ENCODE measurements around the gene OLFM1. TPM values are rescaled to one million over a fixed set of nuclear protein-coding genes. Genes with fewer than 3 reads are reported as not detected.
A peak's percentile ranks its signal among the peaks of the same experiment; 100 is the strongest.

Gene OLFM1
- under 1 TPM in 1 of 5 donors, not detected in 4; 0.16 TPM for total RNA-seq
- total RNA-seq (2013) = 0.24 TPM
- total RNA-seq = 0 to 0.14 (median 0) reads per million in 29 experiments

GRCh38 chr9:135087489-135087792, at the start of gene OLFM1:
Gene OLFM1 (plus strand): TSS chr9:135087668. CDS start chr9:135087990, 322 bp downstream.
- 1% methylated on average over 40 of the region's 40 CpGs for WGBS (ENCODE audit: insufficient coverage)
- POLR2A ChIA-PET = no interaction called here
- H3K9me3 Mint-ChIP-seq = peaks cover 0 to 5% (median 0%) of the 10 kb centered on the region in 3 donors
- H3K36me3 ChIP-seq (ENCODE audit: control insufficient read depth in 2 of 2, extremely low read depth in 1 of 2, insufficient read depth in 1 of 2, low read length in 1 of 2) = no peaks in the 10 kb centered on the region
- no peaks in the 10 kb centered on the region for H3K9me3 ChIP-seq
- H3K4me1 ChIP-seq (ENCODE audit: control insufficient read depth in 1 of 2, extremely low read depth in 1 of 2, insufficient read depth in 2 of 2, low read length in 2 of 2) = peaks cover 0 to 3% of the 10 kb centered on the region in 2 experiments
- DNase-seq (no peak), ATAC-seq (replicated peaks in 1 of 4) (no peak)
- H3K36me3 Mint-ChIP-seq = no peaks in the 10 kb centered on the region
- CTCF ChIA-PET = no interaction called here
- H3K4me3 ChIP-seq (ENCODE audit: control insufficient read depth in 1 of 2, extremely low read depth in 1 of 2, low read length in 1 of 2) = no peak within 1 kb of the TSS
- H3K27ac ChIP-seq (ENCODE audit: low read length) = no peak within 1 kb of the TSS
- no peak within 1 kb of the TSS for H3K27ac Mint-ChIP-seq
- peaks cover 6 to 7% (median 6%) of the 10 kb centered on the region in 3 donors for H3K4me1 Mint-ChIP-seq
- H3K27me3 Mint-ChIP-seq = peaks cover 44 to 68% of the 10 kb centered on the region in 2 donors
- peaks cover 0 to 59% of the 10 kb centered on the region in 2 experiments for H3K27me3 ChIP-seq (replicated peaks in 1 of 2; ENCODE audit: control insufficient read depth in 2 of 2, extremely low read depth in 1 of 2, insufficient read depth in 2 of 2, low read length in 1 of 2)
- peak within 1 kb of the TSS in 1 of 3 donors; percentile 62 for H3K4me3 Mint-ChIP-seq

- Mint-ChIP-seq H3K36me3 (no peaks in the 10 kb centered on the region), H3K4me3 (no peak overlapping the region), H3K4me1 (no peaks in the 10 kb centered on the region), H3K9me3 (no peaks in the 10 kb centered on the region), H3K27ac (no peak overlapping the region), H3K27me3 (peaks cover 11 to 15% of the 10 kb centered on the region in 2 donors)
- ChIA-PET CTCF (no interaction called here), POLR2A (no interaction called here)
- H3K27ac ChIP-seq (ENCODE audit: low read length) = no peak overlapping the region
- no peaks in the 10 kb centered on the region for H3K36me3 ChIP-seq (ENCODE audit: control insufficient read depth in 2 of 2, extremely low read depth in 1 of 2, insufficient read depth in 1 of 2, low read length in 1 of 2)
- no peak overlapping the region for H3K4me3 ChIP-seq (ENCODE audit: control insufficient read depth in 1 of 2, extremely low read depth in 1 of 2, low read length in 1 of 2)
- ATAC-seq (replicated peaks in 1 of 4) (no peak), DNase-seq (peak in 1 of 35 experiments; percentile 4)
- 55% methylated on average over 4 of the region's 13 CpGs for WGBS (ENCODE audit: insufficient coverage)
- peaks cover 2 to 13% of the 10 kb centered on the region in 2 experiments for H3K27me3 ChIP-seq (replicated peaks in 1 of 2; ENCODE audit: control insufficient read depth in 2 of 2, extremely low read depth in 1 of 2, insufficient read depth in 2 of 2, low read length in 1 of 2)
- H3K9me3 ChIP-seq = no peaks in the 10 kb centered on the region
- H3K4me1 ChIP-seq (ENCODE audit: control insufficient read depth in 1 of 2, extremely low read depth in 1 of 2, insufficient read depth in 2 of 2, low read length in 2 of 2) = no peaks in the 10 kb centered on the region
Measured at GRCh38 chr9:135038331-135038730, 49.1 kb upstream of the OLFM1 start.

GRCh38 chr9:135038826-135039225, 48.6 kb upstream of the OLFM1 start:
- H3K9me3 ChIP-seq = no peaks in the 10 kb centered on the region
- Mint-ChIP-seq H3K36me3 (no peaks in the 10 kb centered on the region), H3K9me3 (no peaks in the 10 kb centered on the region), H3K27me3 (peaks cover 11 to 16% of the 10 kb centered on the region in 2 donors), H3K4me1 (no peaks in the 10 kb centered on the region), H3K4me3 (no peak overlapping the region), H3K27ac (no peak overlapping the region)
- CTCF ChIA-PET = no interaction called here
- peaks cover 2 to 13% of the 10 kb centered on the region in 2 experiments for H3K27me3 ChIP-seq (replicated peaks in 1 of 2; ENCODE audit: control insufficient read depth in 2 of 2, extremely low read depth in 1 of 2, insufficient read depth in 2 of 2, low read length in 1 of 2)
- POLR2A ChIA-PET = no interaction called here
- H3K4me1 ChIP-seq (ENCODE audit: control insufficient read depth in 1 of 2, extremely low read depth in 1 of 2, insufficient read depth in 2 of 2, low read length in 2 of 2) = no peaks in the 10 kb centered on the region
- no peak for DNase-seq
- no peaks in the 10 kb centered on the region for H3K36me3 ChIP-seq (ENCODE audit: control insufficient read depth in 2 of 2, extremely low read depth in 1 of 2, insufficient read depth in 1 of 2, low read length in 1 of 2)
- 73% methylated on average over 1 of the region's 3 CpGs for WGBS (ENCODE audit: insufficient coverage)
- H3K27ac ChIP-seq (ENCODE audit: low read length) = no peak overlapping the region
- ATAC-seq (replicated peaks in 1 of 4) = no peak
- H3K4me3 ChIP-seq (ENCODE audit: control insufficient read depth in 1 of 2, extremely low read depth in 1 of 2, low read length in 1 of 2) = no peak overlapping the region

- H3K9me3 Mint-ChIP-seq = no peaks in the 10 kb centered on the region
- POLR2A ChIA-PET = no interaction called here
- no peak overlapping the region for H3K4me3 ChIP-seq (ENCODE audit: control insufficient read depth in 1 of 2, extremely low read depth in 1 of 2, low read length in 1 of 2)
- DNase-seq (peak in 1 of 35 experiments; percentile 8), ATAC-seq (replicated peaks in 1 of 4) (no peak)
- H3K36me3 Mint-ChIP-seq = no peaks in the 10 kb centered on the region
- CTCF ChIA-PET = no interaction called here
- H3K4me3 Mint-ChIP-seq = no peak overlapping the region
- H3K36me3 ChIP-seq (ENCODE audit: control insufficient read depth in 2 of 2, extremely low read depth in 1 of 2, insufficient read depth in 1 of 2, low read length in 1 of 2) = no peaks in the 10 kb centered on the region
- no peak overlapping the region for H3K27ac ChIP-seq (ENCODE audit: low read length)
- no peaks in the 10 kb centered on the region for H3K4me1 Mint-ChIP-seq
- no peaks in the 10 kb centered on the region for H3K9me3 ChIP-seq
- H3K27me3 ChIP-seq (replicated peaks in 1 of 2; ENCODE audit: control insufficient read depth in 2 of 2, extremely low read depth in 1 of 2, insufficient read depth in 2 of 2, low read length in 1 of 2) = peaks cover 2 to 13% of the 10 kb centered on the region in 2 experiments
- H3K4me1 ChIP-seq (ENCODE audit: control insufficient read depth in 1 of 2, extremely low read depth in 1 of 2, insufficient read depth in 2 of 2, low read length in 2 of 2) = no peaks in the 10 kb centered on the region
- WGBS (ENCODE audit: insufficient coverage) = 72% methylated on average over 14 of the region's 14 CpGs
- H3K27ac Mint-ChIP-seq = no peak overlapping the region
- H3K27me3 Mint-ChIP-seq = peaks cover 12 to 14% of the 10 kb centered on the region in 2 donors
Measured at GRCh38 chr9:135039266-135039870, 48.1 kb upstream of the OLFM1 start.

- Histone ChIP-seq H3K27me3 (replicated peaks in 1 of 2; ENCODE audit: control insufficient read depth in 2 of 2, extremely low read depth in 1 of 2, insufficient read depth in 2 of 2, low read length in 1 of 2) (peaks cover 2 to 15% of the 10 kb centered on the region in 2 experiments), H3K4me3 (ENCODE audit: control insufficient read depth in 1 of 2, extremely low read depth in 1 of 2, low read length in 1 of 2) (no peak overlapping the region), H3K9me3 (no peaks in the 10 kb centered on the region), H3K4me1 (ENCODE audit: control insufficient read depth in 1 of 2, extremely low read depth in 1 of 2, insufficient read depth in 2 of 2, low read length in 2 of 2) (no peaks in the 10 kb centered on the region), H3K36me3 (ENCODE audit: control insufficient read depth in 2 of 2, extremely low read depth in 1 of 2, insufficient read depth in 1 of 2, low read length in 1 of 2) (no peaks in the 10 kb centered on the region), H3K27ac (ENCODE audit: low read length) (no peak overlapping the region)
- H3K27me3 Mint-ChIP-seq = peaks cover 10 to 18% of the 10 kb centered on the region in 2 donors
- H3K9me3 Mint-ChIP-seq = no peaks in the 10 kb centered on the region
- 70% methylated on average over 5 of the region's 9 CpGs for WGBS (ENCODE audit: insufficient coverage)
- no peak overlapping the region for H3K4me3 Mint-ChIP-seq
- DNase-seq (no peak), ATAC-seq (replicated peaks in 1 of 4) (no peak)
- H3K27ac Mint-ChIP-seq = no peak overlapping the region
- no peaks in the 10 kb centered on the region for H3K4me1 Mint-ChIP-seq
- no peaks in the 10 kb centered on the region for H3K36me3 Mint-ChIP-seq
- POLR2A ChIA-PET = no interaction called here
- CTCF ChIA-PET = no interaction called here
Measured at GRCh38 chr9:135039916-135040645, 47.4 kb upstream of the OLFM1 start.

- no peaks in the 10 kb centered on the region for H3K36me3 ChIP-seq (ENCODE audit: control insufficient read depth in 2 of 2, extremely low read depth in 1 of 2, insufficient read depth in 1 of 2, low read length in 1 of 2)
- WGBS (ENCODE audit: insufficient coverage) = 61% methylated on average over 5 of the region's 16 CpGs
- H3K4me3 ChIP-seq (ENCODE audit: control insufficient read depth in 1 of 2, extremely low read depth in 1 of 2, low read length in 1 of 2) = no peak overlapping the region
- Mint-ChIP-seq H3K27ac (no peak overlapping the region), H3K27me3 (peaks cover 17 to 20% of the 10 kb centered on the region in 2 donors), H3K36me3 (no peaks in the 10 kb centered on the region), H3K4me1 (no peaks in the 10 kb centered on the region), H3K9me3 (no peaks in the 10 kb centered on the region), H3K4me3 (no peak overlapping the region)
- H3K9me3 ChIP-seq = no peaks in the 10 kb centered on the region
- peaks cover 2 to 23% of the 10 kb centered on the region in 2 experiments for H3K27me3 ChIP-seq (replicated peaks in 1 of 2; ENCODE audit: control insufficient read depth in 2 of 2, extremely low read depth in 1 of 2, insufficient read depth in 2 of 2, low read length in 1 of 2)
- H3K4me1 ChIP-seq (ENCODE audit: control insufficient read depth in 1 of 2, extremely low read depth in 1 of 2, insufficient read depth in 2 of 2, low read length in 2 of 2) = no peaks in the 10 kb centered on the region
- ATAC-seq (replicated peaks in 1 of 4) (no peak), DNase-seq (peak in 1 of 35 experiments; percentile 7)
- ChIA-PET POLR2A (no interaction called here), CTCF (no interaction called here)
- H3K27ac ChIP-seq (ENCODE audit: low read length) = no peak overlapping the region
Measured at GRCh38 chr9:135040892-135041291, 46.6 kb upstream of the OLFM1 start.
